ENCODE results near the gene HDDC2. TPM values are rescaled to one million over a fixed set of nuclear protein-coding genes. Genes with fewer than 3 reads are reported as not detected.

Gene HDDC2
- total RNA-seq, 1 experiment from 2014 or later: 89.7 TPM

GRCh38 chr6:125233202-125233601 is 68.6 kb downstream of the HDDC2 start:
- no peak for DNase-seq (ENCODE audit: low read depth)

GRCh38 chr6:125232466-125232865 is 69.3 kb downstream of the HDDC2 start:
- no peak for DNase-seq (ENCODE audit: low read depth)

DNA sequence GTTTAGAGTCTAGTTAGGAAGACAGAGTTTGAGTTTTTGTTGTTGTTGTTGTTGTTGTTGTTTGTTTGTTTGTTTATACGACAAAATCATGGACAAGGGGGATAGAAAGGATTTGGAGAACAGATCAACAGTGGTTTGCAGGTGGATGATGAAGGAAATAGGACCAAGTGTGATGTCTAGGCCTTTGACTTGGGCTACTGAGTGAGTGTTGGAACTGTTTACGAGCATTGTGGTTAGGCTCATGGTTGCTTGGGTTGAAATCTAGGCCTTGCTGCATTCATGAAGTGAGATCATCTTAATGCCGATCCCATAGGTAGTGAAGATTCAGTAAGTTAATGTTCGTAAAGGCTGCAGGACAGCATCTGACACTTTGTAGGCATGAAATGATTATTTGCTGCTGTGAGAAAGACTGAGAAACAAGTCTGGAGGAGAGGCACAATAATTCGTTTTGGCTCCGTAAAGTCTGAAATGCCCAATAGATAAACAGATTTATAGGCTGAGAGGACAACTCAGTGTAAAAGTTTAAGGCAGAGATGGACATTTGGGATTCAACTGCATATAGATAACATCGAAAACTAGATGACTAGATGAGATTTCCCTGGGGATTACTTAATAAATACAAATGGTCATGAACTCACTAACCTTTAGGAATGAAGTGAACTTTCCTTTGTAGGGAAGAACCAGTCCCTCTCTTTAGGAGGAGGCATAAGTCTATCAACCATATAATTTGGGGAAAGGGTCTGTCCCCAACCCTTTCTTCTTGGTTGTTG is 70.0 kb downstream of the HDDC2 start:
- DNase-seq (ENCODE audit: low read depth): no peak

GRCh38 chr6:125231133-125231532 is 70.6 kb downstream of the HDDC2 start:
- DNase-seq (ENCODE audit: low read depth): no peak

DNA sequence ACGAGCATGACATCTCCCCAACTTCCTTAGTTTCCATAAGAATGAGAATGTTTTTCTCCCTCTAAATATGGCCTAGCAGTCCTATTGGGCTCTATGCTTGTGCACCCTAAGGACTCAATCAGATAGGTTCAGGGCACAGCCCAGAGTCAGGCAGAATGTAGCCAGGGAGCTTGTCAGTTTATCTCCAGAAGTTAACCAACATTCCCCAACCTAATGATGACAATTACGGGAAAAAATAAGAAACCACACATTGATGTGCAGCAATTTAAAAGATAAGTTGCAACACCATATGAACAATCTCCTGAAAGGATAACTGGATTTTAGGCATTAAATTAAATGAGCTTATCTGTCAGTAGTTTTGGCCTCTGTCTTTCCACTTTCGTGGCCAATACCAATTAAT is 71.1 kb downstream of the HDDC2 start:
- no peak for DNase-seq (ENCODE audit: low read depth)

DNA sequence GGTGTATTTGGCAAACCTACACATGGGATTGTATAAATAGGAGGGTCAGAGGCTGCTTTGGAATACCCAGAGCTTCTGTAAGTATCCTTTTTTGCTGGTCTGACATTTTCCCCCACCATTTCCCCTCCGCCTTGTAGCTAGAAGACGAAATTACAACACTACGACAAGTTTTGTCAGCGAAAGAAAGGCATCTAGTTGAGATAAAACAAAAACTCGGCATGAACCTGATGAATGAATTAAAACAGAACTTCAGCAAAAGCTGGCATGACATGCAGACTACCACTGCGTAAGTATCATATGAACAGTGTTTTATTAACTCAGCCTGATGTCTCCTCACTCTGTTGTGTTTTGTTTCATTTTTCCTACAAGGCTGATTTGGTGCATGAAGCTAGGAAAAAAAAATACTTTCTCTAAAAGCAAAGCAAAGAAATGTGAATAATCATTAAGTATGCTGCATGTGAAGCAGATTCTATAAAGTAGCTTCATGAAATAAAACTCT is 72.7 kb downstream of the HDDC2 start:
- no peak for DNase-seq (ENCODE audit: low read depth)

- DNase-seq (ENCODE audit: low read depth): no peak
Measured at GRCh38 chr6:125227244-125227643, 74.5 kb downstream of the HDDC2 start.

Other genes starting within 250 kb of the HDDC2 start
- 4.9 and 6.4 TPM in 2 replicates for gene TPD52L1, start 148.2 kb downstream of the HDDC2 start, total RNA-seq (2014; rRNA removed; shearing (Covaris generic))